Measurements from ENCODE around the gene CNIH3. TPM values are rescaled to one million over a fixed set of nuclear protein-coding genes. Genes with fewer than 3 reads are reported as not detected.

The CNIH3 gene
- polyA plus RNA-seq, 4 donors, result 10.0 to 12.8 (median 11.3) TPM

- DNase-seq (ENCODE audit: low read depth in 4 of 4, low spot score in 2 of 4), result no peak
Observed at GRCh38 chr1:224762701-224763100, 146.6 kb downstream of the CNIH3 start.

- no peak for DNase-seq (ENCODE audit: low read depth in 4 of 4, low spot score in 2 of 4)
Observed at GRCh38 chr1:224763126-224763775, 147.1 kb downstream of the CNIH3 start.

- no peak for DNase-seq (ENCODE audit: low read depth in 4 of 4, low spot score in 2 of 4)
Observed at GRCh38 chr1:224766266-224766665, 150.1 kb downstream of the CNIH3 start.

GRCh38 chr1:224767031-224767430 lies 150.9 kb downstream of the CNIH3 start:
- DNase-seq (ENCODE audit: low read depth in 4 of 4, low spot score in 2 of 4), result no peak

- no peak for DNase-seq (ENCODE audit: low read depth in 4 of 4, low spot score in 2 of 4)
Observed at GRCh38 chr1:224767676-224768075, 151.6 kb downstream of the CNIH3 start.

GRCh38 chr1:224768971-224769370 lies 152.9 kb downstream of the CNIH3 start:
- no peak for DNase-seq (ENCODE audit: low read depth in 4 of 4, low spot score in 2 of 4)

GRCh38 chr1:224769452-224770335 lies 153.6 kb downstream of the CNIH3 start:
- DNase-seq (ENCODE audit: low read depth in 4 of 4, low spot score in 2 of 4), result no peak

GRCh38 chr1:224770336-224770693 lies 154.2 kb downstream of the CNIH3 start:
- no peak for DNase-seq (ENCODE audit: low read depth in 4 of 4, low spot score in 2 of 4)

- no peak for DNase-seq (ENCODE audit: low read depth in 4 of 4, low spot score in 2 of 4)
Observed at GRCh38 chr1:224773646-224774045, 157.5 kb downstream of the CNIH3 start.

- DNase-seq (ENCODE audit: low read depth in 4 of 4, low spot score in 2 of 4), result no peak
Observed at GRCh38 chr1:224774378-224774777, 158.3 kb downstream of the CNIH3 start.

GRCh38 chr1:224777180-224777579 lies 161.1 kb downstream of the CNIH3 start:
- DNase-seq (ENCODE audit: low read depth in 4 of 4, low spot score in 2 of 4), result no peak

- DNase-seq (ENCODE audit: low read depth in 4 of 4, low spot score in 2 of 4), result no peak
Observed at GRCh38 chr1:224779536-224779935, 163.4 kb downstream of the CNIH3 start.

- no peak for DNase-seq (ENCODE audit: low read depth in 4 of 4, low spot score in 2 of 4)
Observed at GRCh38 chr1:224780736-224781135, 164.6 kb downstream of the CNIH3 start.

GRCh38 chr1:224781800-224782199 lies 165.7 kb downstream of the CNIH3 start:
- no peak for DNase-seq (ENCODE audit: low read depth in 4 of 4, low spot score in 2 of 4)

GRCh38 chr1:224782281-224783000 lies 166.3 kb downstream of the CNIH3 start:
- DNase-seq (ENCODE audit: low read depth in 4 of 4, low spot score in 2 of 4), result no peak

- DNase-seq (ENCODE audit: low read depth in 4 of 4, low spot score in 2 of 4), result no peak
Observed at GRCh38 chr1:224783006-224783651, 167.0 kb downstream of the CNIH3 start.

GRCh38 chr1:224784265-224785039 lies 168.3 kb downstream of the CNIH3 start:
- DNase-seq (ENCODE audit: low read depth in 4 of 4, low spot score in 2 of 4), result no peak

GRCh38 chr1:224785040-224785328 lies 168.9 kb downstream of the CNIH3 start:
- DNase-seq (ENCODE audit: low read depth in 4 of 4, low spot score in 2 of 4), result no peak

GRCh38 chr1:224785622-224786021 lies 169.5 kb downstream of the CNIH3 start:
- DNase-seq (ENCODE audit: low read depth in 4 of 4, low spot score in 2 of 4), result no peak

GRCh38 chr1:224786533-224787250 lies 170.6 kb downstream of the CNIH3 start:
- no peak for DNase-seq (ENCODE audit: low read depth in 4 of 4, low spot score in 2 of 4)
